ENCODE measurements around the gene C1QTNF1. TPM values are rescaled to one million over a fixed set of nuclear protein-coding genes. Genes with fewer than 3 reads are reported as not detected.

Gene C1QTNF1, protein sequence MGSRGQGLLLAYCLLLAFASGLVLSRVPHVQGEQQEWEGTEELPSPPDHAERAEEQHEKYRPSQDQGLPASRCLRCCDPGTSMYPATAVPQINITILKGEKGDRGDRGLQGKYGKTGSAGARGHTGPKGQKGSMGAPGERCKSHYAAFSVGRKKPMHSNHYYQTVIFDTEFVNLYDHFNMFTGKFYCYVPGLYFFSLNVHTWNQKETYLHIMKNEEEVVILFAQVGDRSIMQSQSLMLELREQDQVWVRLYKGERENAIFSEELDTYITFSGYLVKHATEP
- total RNA-seq: 100 to 1,000 TPM; 445 to 518 TPM

DNA sequence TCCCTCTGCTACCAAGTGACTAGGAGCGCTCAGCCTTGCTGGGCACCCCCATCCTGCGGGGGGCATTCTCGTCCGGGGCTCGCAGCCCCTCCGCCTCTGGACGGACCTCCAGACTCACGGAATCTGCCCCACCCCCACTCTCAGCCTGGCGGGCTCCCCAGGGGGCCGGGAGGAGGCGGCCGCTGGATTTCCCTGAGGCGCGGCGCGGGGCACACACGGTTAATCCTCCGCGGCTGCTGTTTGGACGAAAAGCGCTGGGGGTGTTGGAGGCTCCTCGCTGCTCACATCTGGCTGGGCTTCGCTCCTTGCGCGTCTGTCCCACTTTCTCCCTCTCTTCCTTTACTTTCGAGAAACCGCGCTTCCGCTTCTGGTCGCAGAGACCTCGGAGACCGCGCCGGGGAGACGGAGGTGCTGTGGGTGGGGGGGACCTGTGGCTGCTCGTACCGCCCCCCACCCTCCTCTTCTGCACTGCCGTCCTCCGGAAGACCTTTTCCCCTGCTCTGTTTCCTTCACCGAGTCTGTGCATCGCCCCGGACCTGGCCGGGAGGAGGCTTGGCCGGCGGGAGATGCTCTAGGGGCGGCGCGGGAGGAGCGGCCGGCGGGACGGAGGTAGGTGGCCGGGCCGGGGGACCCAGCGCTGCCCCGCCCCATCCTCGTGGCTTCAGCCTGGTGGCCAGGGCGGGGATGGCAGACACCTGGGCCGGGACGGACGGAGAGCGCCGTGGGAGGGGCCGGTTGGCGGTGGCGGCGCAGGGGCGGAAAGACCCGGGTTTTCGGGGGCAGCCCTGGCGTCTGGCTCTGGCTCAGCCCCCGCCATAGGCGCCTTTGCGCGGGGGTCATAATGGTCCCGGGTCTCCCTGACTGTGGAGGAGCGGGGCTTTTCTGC lies at the start of gene C1QTNF1:
Gene C1QTNF1, plus strand, starts transcription at position 284 of the 886 bp plus-strand sequence. CDS start 19,800 bp downstream, outside the sequence.
- Histone ChIP-seq H3K36me3 (no peaks in the 10 kb centered on the region), H3K27me3 (replicated peaks; ENCODE audit: insufficient read depth) (no peaks in the 10 kb centered on the region), H3K4me1 (ENCODE audit: control insufficient read depth in 1 of 2, low read depth in 2 of 2) (peaks cover 56 to 77% of the 10 kb centered on the region in 2 donors), H3K4me3 (peak within 1 kb of the TSS; percentile 79), H3K27ac (peak within 1 kb of the TSS; percentile 84 to 92), H3K9me3 (no peaks in the 10 kb centered on the region)
- ATAC-seq (ENCODE audit: insufficient number of reproducible peaks, low FRiP score, low read depth): no peak
- no peak for DNase-seq (ENCODE audit: low spot score)
- TF ChIP-seq, protein P1, sequence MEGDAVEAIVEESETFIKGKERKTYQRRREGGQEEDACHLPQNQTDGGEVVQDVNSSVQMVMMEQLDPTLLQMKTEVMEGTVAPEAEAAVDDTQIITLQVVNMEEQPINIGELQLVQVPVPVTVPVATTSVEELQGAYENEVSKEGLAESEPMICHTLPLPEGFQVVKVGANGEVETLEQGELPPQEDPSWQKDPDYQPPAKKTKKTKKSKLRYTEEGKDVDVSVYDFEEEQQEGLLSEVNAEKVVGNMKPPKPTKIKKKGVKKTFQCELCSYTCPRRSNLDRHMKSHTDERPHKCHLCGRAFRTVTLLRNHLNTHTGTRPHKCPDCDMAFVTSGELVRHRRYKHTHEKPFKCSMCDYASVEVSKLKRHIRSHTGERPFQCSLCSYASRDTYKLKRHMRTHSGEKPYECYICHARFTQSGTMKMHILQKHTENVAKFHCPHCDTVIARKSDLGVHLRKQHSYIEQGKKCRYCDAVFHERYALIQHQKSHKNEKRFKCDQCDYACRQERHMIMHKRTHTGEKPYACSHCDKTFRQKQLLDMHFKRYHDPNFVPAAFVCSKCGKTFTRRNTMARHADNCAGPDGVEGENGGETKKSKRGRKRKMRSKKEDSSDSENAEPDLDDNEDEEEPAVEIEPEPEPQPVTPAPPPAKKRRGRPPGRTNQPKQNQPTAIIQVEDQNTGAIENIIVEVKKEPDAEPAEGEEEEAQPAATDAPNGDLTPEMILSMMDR (IDR thresholded peaks at IDR 0.05): peak; percentile 71

DNA sequence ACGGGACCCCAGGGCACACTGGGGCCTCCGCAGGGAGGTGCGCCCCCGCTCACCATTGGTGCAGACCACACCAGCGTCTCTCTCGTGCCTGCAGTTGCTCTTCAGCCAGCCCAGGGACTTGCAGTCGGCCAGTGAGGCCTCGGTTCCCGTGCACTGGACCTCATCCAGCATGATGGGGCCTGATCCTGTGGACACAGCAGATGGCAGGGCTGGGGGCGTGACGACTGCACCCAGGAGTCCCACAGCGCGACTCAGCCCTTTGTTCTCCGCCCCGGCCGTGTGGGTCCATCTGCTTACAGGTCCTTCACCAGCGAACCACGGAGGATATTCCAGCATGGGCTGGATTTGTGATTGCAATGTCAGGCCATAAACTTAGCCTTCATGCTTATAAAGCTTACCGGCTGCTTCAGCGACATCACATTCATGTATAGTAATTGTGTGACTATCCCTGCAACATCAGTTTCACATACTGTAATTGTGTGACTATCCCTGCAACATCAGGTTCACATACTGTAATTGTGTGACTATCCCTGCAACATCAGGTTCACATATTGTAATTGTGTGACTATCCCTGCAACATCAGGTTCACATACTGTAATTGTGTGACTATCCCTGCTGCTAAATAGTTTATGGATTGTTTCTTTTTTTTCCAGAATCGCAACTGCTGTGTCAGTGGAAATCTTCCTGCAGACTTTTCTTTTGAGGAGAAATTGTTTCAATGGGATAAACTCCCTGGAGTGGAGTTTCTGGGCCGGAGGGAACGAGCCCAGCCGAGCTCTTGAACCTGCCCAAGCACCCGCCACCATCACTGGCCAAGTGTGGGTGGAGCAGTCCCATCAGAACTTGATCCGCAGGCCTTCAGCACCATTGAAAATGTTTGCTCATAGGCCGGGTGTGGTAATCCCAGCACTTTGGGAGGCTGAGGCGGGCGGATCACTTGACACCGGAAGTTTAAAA lies 49.1 kb upstream of the C1QTNF1 start:
- Histone ChIP-seq H3K36me3 (no peaks in the 10 kb centered on the region), H3K27ac (peak overlapping the region; percentile 77 to 85), H3K4me3 (peak overlapping the region; percentile 30), H3K27me3 (replicated peaks; ENCODE audit: insufficient read depth) (no peaks in the 10 kb centered on the region), H3K4me1 (ENCODE audit: control insufficient read depth in 1 of 2, low read depth in 2 of 2) (peaks cover 17 to 66% of the 10 kb centered on the region in 2 donors), H3K9me3 (no peaks in the 10 kb centered on the region)
- ATAC-seq (ENCODE audit: insufficient number of reproducible peaks, low FRiP score, low read depth) (no peak), DNase-seq (ENCODE audit: low spot score) (peak; percentile 47)
- TF ChIP-seq, protein P1 (IDR thresholded peaks at IDR 0.05): no peak

DNA sequence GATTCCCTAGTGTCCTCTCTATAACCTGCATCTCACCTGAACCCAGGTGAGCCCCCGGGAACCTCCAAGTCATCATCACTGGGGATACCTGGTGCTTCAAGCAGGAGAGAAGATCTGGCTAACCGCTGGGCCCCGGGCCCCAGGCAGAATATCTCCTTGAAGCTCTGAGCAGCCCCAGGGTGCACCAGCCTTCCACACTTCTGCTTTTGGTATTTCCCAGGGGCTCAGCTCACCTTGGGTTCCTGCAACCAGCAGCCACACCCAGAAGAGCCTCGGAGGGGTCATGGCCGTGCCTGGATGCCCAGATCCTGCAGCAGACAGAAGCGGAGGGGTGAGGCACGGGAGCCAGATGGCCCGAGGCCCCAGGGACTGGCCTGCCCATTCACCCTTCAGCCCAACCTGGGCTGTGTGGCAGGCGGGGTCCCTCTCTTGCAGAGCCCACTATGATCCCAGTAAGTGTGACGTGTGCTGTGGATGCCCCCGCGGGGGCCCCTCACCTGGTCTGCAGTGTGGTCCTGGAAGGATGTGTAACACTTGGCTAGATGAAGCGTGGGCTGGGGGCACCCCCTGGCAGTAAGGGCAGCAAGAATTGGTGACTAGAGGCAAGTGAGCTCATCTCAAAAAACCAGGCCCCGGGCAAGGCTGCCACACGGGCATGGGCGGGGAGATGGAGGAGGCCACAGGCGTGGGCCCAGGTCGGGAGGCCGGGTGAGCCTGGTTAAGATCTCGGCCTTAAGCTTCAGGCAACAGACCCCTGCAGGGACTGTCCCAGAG lies 46.9 kb upstream of the C1QTNF1 start:
- TF ChIP-seq, protein P1 (IDR thresholded peaks at IDR 0.05): no peak
- DNase-seq (ENCODE audit: low spot score): no peak
- Histone ChIP-seq H3K27ac (peak overlapping the region in 1 of 2 donors; percentile 53), H3K9me3 (no peaks in the 10 kb centered on the region), H3K36me3 (no peaks in the 10 kb centered on the region), H3K4me1 (ENCODE audit: control insufficient read depth in 1 of 2, low read depth in 2 of 2) (peaks cover 17 to 61% of the 10 kb centered on the region in 2 donors), H3K4me3 (no peak overlapping the region), H3K27me3 (replicated peaks; ENCODE audit: insufficient read depth) (no peaks in the 10 kb centered on the region)
- no peak for ATAC-seq (ENCODE audit: insufficient number of reproducible peaks, low FRiP score, low read depth)

DNA sequence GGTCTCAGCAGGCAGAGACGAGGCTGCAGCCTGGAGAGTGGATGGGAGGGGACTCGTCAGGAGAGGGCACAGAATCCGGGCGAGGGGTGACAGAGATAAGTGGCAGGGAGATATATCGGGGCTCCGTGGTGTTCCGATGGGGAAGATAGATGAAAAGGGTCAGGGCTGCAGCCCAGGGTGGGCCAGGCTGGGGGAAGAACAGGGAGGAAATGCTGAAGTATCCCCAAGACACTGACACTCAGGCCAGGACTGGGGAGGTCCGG lies 46.4 kb upstream of the C1QTNF1 start:
- Histone ChIP-seq H3K4me1 (ENCODE audit: control insufficient read depth in 1 of 2, low read depth in 2 of 2) (peaks cover 17 to 61% of the 10 kb centered on the region in 2 donors), H3K27me3 (replicated peaks; ENCODE audit: insufficient read depth) (no peaks in the 10 kb centered on the region), H3K27ac (peak overlapping the region in 1 of 2 donors; percentile 53), H3K4me3 (no peak overlapping the region), H3K36me3 (no peaks in the 10 kb centered on the region), H3K9me3 (no peaks in the 10 kb centered on the region)
- ATAC-seq (ENCODE audit: insufficient number of reproducible peaks, low FRiP score, low read depth) (no peak), DNase-seq (ENCODE audit: low spot score) (no peak)
- TF ChIP-seq, protein P1 (IDR thresholded peaks at IDR 0.05): no peak

All from thoracic aorta (tissue), 2 donors.